NCI-H2107 treated with DMSO at 0.1 percent for 48 hours (cell line): Measurements from ENCODE around the gene COPE.

Experiments used
- DNase-seq: peaks from one replicate; lab custom pipeline; 2025; ENCODE audit not compliant: unreplicated experiment; lab: John Stamatoyannopoulos, UW

Gene COPE

DNA sequence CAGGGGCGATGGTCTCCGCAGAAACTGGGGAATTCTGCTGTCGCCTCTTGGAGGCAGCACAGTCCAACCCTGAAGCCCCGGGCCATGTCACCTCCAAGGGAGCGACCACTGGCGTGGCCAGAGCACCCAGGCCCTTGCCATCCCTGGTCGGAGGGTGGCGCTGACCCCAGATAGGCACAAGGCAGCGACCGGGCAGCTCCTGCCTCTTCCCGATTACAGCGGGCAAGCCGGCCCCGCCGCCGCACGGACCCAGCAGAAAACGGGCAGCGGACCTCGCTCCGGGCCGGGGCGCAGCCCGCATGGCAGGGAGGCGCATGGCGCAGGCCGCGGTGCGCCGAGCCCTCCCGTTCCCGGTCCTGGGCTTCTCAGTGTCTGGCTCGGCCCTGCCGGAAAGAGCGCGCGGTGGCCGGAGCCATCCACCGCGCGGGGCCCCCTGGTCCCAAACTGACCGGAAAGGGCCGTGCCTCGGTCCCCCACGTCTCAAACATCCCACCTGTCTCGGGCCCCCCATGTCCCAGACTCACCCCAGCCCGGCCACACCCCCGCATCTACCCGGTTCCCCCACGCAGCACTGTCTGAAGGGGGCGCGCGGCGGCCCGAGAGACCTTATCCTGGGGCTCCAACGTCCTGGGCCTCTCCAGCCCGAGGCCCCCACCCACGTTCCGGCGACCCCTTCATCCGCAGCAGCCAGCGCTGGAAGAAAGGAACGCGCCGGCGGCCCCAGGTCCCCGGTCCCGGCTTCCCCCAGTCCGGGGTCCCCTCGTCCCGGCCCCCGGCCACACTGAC, 24.0 kb downstream of the COPE start:
- no peak for DNase-seq

DNA sequence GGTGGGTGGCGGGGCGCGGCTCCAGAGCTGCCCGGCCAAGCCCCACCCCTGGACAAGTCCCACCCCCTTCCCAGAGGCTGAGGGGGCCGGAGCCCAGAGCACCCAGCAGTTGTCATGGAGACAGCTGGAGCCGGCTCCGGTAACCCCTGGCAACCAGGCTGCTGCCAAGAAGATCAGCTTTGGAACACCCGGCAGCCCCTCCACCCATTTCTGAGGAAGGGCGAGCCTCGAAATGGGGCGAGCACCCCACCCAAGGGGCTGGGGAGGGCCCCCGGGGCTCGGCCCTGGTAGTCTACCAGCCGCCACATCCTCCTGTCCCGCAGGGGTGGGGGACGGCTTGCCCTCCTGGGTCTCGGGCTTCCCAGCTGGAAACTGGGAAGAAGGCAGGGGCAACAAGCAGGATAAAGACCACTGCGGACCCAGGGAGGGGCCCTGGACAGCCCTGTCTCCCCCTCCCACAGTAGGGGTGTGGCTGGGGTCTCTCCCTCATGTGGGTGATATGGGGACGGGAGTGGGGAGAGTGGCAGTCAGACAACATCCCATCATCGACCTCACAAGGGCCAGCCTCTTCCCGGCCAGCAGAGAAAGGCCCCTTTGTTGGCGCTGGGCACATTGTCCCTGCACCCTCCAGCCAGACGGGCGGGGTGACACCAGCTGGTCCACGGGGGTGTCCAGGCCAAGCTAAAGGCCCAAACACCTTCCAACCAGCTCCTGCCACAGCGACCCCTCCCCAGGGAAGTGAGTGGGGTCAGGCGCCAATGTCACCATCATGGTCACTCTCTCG, 24.7 kb downstream of the COPE start:
- DNase-seq: no peak

DNA sequence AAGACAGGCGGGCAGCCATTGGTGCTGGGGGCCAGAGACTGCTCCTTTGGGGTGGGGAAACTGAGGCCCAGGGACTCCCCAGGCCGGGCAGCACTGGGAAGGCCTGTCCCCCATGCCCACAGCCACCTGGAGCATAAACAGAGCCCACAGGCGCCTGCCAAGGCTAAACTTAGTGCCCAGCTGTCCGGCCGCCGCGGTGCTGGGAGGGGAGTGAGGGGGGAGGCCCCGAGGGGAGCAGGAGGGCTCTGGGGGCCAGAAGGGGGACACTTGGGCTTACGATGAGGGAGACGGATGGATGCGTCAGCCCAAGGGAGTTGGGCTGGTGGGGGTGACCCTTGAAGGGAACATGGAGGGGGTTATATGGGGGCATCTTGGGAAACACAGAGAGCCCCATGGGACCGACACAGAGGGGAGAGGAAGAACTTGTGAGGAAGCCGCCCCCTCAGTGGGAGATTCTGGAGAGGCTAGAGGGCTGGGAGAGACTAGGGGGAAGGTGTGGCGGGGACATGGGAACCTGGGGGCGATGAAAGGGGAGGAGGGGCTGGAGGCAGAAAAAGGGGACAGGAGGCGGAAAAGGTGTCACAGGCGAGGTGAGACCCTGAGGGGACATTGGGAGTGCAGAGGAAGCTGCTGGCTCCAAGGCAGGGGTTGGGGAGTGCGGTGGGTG, 25.5 kb downstream of the COPE start:
- no peak for DNase-seq

DNA sequence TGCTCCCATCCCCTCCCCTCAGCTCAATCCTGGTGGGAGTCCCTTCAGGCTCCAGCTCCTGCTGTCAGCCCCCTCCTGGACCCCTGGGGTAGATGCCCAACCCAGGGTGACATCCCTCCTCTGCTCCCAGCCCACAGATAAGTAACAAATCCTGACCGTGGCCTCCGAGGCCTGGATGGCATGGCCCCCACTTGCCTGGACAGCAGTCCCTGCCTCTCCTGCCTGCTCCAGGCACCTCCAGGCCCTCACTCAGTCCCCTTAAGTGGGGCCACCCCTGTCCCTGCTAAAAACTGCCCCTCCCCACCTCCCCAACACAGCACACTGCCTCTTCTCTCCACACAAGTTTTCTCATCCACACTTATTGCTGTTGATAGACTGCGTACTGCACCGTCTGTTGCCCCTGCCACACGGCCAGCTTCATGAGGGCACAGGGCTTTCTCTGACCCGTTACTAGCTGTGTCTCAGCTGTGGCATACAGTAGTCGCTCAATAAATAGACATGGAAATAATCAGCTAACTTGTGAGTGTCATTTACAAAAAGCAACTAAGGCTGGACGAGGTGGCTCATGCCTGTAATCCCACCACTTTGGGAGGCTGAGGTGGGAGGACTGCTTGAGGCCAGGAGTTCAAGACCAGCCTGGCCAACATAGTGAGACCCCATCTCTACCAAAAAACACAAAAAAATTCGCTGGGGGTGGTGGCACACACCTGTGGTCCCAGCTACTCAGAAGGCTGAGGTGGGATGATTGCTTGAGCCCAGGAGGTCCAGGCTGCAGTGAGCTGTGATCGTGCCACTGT, 29.0 kb downstream of the COPE start:
- no peak for DNase-seq

DNA sequence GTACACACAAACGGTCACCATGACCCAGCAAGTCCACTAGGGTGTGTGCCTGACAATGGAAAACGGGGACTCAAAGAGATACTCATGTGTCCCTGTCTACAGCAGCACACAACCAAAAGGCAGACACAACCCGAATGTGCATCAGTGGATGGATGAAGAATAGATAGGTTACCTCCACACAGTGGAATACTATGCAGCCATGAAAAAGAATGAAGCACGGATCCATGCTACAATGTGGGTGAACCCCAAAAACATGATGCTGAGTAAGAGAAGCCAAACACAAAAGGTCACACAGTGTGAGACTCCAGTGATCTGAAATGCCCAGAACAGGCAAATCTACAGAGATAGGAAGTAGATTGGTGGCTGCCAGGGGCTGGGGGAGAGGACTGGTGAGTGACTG, 32.2 kb downstream of the COPE start:
- DNase-seq: no peak

DNA sequence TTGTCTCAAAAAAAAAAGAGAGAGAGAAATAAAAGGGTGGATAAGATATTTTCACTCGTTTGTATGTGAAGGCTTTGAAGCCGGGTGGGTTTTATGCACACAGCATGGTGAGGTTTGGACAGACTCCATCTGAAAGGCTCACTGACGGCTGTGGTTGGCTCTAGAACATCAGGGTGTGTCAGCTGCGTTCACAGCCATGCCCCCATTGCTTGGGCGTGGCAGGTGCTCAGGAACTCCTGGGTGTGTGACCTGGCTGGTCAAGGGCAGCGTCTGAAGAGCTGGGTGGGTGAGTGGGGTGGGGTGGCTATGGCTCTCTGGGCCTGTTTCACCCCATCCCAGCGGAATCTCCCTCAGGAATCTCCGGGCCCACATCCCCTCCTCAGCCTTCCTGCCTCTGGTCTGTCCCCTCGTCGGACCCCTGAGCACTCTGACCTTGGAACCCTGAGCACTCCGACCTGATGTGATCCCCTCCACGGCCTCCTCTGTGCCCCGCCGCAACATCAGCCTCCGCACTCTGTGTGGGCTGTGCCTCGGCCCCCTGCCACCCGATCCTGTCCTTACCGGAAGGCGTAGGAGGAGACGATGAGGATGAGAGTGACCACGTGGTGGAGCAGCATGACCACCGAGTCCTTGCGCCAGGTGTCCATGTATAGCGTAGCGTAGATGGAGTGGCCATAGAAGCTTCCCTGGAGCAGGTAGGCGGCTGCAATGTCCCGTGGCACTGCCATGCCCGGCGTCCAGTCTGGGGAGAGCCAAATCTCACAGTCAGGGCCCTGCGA, 35.5 kb downstream of the COPE start:
- DNase-seq: no peak

DNA sequence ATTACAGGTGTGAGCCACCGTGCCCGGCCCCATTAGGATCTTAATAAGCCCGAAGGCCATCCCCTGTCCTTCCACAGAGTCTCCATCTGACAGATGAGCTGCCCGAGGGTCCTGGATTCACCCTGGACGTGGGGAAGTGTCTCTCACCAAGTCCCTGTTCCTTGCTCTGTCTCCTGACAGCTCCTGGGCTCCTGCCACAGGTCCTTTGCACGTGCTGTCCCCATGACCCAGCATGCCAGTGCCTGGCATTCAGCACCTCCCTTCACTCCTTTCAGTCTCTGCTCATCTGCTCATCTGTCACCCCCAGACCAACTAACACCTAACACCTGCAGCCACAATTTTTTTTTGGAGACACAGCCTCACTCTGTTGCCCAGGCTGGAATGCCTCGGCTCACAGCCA, 37.7 kb downstream of the COPE start:
- no peak for DNase-seq

DNA sequence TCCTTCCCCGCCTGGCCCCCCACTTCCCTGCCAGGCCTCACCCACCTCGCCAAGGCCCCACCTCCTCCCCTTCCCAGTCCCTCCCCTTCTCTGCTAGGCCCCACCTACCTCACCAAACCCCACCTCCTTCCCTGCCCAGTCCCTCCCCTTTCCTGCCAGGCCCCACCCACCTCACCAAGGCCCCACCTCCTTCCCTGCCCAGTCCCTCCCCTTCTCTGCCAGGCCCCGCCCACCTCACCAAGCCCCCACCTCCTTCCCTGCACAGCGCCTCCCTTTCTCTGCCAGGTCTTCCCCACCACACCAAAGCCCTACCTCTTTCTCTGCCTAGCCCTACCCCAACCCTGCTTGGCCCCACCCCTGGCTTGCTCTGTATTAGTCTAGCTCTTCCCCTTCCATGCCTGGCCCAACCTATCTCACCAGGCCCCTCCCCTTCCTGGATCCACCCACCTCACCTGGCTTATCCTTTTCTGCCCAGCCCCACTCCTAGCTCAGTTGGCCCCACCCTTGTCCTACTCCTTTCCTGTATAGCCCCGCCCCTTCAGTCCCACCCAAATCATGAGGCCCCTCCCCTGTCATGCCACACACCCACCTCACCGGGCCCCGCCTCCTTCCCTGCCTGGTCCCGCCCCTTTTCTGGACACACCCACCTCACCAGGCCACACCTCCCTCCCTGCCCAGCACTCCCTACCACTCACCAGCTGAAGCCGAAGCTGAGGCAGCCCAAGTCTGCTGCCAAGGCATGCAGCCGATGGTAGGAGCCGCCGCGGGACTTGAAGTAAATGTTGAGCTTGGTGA, 39.4 kb downstream of the COPE start:
- no peak for DNase-seq

DNA sequence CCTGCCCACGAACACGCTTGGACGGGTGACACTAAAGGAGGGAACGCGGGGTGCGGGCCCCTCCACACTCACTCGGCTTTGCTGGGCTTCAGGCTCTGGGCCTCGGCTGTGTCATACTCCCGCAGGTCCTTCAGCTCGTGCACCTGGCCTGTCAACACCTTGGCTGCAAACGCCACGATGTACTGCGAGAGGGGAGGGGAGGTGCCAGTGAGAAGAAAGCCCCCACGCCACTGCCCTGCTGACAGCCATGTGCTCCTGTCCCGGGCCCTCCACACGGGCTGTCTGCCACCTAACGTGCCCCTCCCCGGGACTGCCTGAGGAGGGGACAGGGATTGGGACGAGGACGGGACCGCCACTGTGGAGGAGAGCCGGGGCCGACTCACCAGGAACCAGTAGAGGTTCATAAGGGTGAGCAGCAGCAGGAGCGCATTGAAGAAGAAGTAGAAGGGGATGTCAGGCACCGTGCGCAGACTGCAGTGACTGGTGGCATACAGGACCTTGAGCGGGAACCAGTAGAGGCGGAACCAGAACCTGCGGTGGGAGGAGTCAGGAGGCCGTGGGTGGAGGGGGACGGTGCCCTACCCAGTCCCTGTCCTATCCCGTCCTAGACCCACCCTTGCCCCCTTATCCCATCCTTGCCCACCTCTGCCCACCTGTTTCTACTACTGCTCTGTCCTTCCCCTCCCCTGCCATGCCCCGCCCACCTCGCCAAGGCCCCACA, 40.2 kb downstream of the COPE start:
- no peak for DNase-seq

DNA sequence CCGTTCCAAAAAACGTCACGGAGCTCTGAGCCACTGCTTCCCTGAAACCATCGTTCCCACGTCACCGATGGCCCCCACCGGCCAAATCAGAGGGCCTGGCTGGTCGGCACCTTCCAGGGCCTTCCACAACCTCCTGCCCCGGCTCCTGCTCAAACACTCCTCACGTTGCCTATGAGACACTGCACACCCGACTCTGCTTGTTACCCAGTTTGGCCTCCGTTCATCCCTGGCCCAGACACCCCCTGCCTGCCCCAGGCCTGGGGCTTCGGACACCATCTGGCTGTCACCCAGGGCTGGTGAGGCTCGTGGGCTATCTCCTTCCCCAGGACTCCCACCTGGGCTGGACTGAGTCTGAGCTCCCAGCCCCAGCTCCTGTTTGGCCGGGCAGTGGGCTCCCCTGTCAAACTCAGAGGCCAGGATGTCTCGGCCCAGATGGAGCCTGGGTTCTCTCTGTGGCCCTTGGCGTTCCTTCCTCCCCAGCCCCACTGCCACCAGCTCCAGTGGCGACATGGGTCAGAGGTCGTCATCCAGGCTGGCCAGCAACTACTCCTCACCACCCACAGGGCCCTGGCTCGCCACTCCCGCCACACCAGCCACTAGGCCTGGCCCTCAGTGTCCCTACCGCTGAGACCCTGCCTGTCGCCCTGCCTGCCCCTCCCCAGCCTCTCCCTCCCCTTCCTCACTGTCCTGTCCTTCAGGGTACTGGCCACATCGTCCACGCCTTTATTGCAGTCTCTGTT, 41.0 kb downstream of the COPE start:
- DNase-seq: no peak

DNA sequence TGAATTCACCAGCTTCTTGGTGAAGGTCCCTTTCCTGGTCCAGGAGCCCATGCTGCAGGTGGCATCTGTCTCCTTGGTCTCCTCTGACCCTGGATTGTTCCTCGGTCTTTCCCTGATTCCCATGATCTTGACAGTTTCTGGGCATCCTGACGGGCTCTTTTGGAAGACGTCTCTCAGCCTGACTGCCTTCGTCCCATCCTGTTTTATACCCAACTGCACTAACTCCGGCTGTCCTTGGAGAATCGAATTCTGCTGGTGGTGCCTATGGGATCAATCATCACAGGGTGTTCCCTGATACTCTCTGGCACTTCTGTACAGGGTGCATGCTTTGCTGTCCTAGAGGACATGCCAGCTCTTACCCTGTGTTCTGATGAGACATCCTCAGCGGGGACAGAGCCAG, 42.3 kb downstream of the COPE start:
- DNase-seq: no peak

DNA sequence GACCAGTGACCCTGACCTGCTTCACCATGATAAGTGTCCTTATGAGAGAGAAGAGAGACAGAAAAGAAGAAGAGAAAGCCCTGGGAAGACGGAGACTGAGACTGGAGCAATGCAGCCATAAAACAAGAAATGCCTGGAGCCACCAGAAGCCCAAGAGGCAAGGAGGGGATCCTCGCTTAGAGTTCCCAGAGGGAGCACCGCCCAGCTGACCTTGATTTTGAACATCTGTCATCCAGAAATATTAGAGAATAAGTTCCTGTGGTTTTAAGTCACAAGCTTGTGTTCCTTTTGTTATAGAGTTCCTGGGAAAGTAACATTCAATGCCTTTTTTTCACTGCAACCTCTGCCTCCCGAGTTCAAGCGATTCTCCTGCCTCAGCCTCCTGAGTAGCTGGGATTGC, 43.5 kb downstream of the COPE start:
- DNase-seq: no peak

DNA sequence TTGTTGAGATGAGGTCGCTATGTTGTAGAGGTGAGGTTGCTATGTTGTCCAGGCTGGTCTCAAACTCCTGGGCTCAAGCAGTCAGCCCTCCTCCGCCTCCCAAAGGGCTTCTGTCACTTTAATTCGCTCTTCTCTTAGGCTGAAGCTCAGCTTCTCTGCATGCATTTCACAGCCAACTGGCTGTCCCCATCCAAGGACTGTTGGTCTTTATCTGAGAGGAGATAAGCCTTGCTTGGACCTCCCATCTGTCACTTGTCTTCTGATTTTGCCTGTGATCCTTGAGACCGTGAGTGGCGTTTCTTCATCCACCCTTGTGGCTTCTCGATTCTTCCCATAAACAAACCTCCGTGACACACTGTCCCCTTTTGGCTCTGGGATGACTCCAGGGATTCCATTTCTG, 47.6 kb downstream of the COPE start:
- no peak for DNase-seq

DNA sequence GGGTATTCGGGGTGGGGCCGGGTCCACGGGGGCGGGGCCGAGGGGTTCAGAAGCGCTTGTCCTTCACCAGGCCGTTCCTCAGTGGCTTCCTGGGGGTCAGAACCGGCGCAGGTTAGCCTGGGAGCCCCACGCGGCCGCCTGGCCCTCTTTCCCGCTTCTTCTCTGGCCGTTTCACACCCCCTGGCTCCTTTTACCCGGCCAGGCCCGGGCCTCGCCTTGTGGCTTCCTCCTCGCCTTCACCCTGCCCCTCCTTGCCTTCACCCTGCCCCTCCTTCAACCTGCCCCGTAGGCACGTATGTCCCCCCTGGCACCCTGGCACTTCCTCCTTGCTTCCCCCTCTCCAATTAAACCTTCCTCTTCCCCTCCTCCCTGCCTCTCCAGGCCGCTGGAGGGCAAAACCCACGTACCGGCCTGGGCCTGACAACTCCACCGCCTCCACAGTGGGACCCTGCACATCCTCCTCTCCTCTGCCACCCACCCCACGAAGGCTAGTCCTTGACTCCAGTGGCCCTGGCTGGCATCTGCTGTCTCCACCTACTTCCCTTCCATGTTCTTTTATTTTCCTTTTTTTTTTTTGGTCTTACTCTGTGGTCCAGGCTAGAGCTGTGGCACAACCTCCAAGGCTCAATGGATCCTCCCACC, 48.5 kb downstream of the COPE start:
- no peak for DNase-seq

DNA sequence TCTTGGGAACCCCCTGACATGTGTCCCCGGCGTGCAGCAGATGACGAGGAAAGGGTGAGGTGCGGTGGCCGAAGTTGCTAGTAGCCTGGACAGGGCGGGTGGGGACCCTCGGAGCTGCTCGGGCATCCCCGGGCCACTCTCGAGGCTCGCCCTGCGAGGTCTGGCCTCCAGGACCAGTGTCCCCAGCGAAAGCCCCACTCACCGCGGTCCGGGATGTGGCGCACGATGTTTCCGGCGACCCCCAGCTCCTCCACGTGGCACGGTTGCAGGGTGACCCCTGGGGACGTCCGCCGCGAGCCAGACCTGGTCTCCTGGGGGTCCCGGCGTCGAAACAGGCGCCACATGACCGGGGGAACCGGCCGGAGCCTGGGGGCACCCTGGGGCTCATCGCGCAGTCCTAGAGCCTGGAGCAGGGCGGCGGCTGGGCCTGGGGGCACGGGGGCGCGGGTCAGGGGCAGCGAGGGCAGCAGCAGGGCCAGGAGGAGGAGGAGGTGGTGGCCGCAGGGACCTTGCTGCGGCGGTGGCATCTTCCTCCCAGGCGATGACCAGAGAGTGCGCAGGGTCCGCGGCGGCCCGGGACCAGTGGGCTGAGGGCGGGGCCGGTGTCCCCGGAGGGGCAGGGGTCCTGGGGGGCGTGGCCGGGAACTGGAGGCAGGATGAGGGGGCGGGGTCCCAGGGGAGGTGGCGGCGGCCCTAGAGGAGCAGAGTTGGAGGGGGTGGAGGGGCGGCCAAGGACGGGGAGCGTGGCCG, 49.2 kb downstream of the COPE start:
- DNase-seq: no peak

DNA sequence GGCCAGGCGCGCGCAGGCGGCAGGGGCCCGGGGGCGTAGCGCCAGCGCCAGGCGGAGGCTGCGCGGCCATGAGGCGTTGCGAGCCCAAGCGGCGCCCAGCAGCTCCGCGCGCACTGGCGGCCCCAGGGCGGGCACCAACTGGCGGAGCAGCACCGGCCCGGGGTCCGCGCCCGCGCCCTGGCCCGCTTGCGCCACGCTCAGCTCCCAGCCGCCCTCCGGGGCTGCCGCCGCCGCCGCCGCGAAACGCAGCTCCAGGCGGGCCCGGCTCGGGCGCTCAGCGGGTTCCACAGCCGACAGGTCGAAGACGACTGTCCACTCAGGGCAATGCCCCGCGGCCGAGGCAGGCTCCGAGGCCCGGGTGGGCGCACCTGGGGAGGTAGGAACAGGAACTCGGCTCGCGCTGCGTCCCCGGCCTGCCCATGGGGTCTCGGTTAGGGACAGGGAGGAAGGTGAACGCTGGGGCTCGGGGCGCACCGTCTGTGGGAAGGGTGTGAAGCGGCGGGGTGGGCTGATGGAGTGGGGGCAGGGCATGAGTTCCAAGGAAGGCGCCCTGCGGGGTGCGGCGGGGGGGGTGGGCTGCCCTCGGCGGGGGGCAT, 50.1 kb downstream of the COPE start:
- DNase-seq: no peak
